Vagina (tissue), 2 donors: ENCODE data around the gene TRIM72. TPM values are rescaled to one million over a fixed set of nuclear protein-coding genes. Genes with fewer than 3 reads are reported as not detected.

ENCODE experiments used
- DNase-seq, 2 donors: peaks; one replicate each; pipeline ENCODE4 v3.0.0-alpha.2; 2017; ENCODE audit errors: extremely low spot score in 2 of 2
- H3K27ac ChIP-seq: fragments of 200-600 bp; sonication (generic); one replicate; pipeline ENCODE4 v1.5.1; 2019
- H3K27me3 ChIP-seq: fragments of 200-600 bp; sonication (generic); one replicate; pipeline ENCODE4 v1.5.1; 2019
- H3K36me3 ChIP-seq, 2 donors: fragments of 200-600 bp; sonication (generic); one replicate each; pipeline ENCODE4 v1.5.1; 2017 to 2019
- H3K4me1 ChIP-seq: fragments of 200-600 bp; sonication (generic); one replicate; pipeline ENCODE4 v1.5.1; 2019
- H3K4me3 ChIP-seq, 2 donors: fragments of 200-600 bp; sonication (generic); 1 replicate in 1 of 2; 2 replicates in 1 of 2; pipeline ENCODE4 v1.5.1; 2016 to 2019
- H3K9me3 ChIP-seq: fragments of 200-600 bp; sonication (generic); one replicate; pipeline ENCODE4 v1.5.1; 2019
- CTCF ChIP-seq, 3 experiments: fragments of 450-650 bp in 2 of 3; fragments of 200-600 bp in 1 of 3; sonication (generic) in 1 of 3; IDR thresholded peaks; one replicate each; pipeline ENCODE4 v1.5.1; 2017 to 2019; ENCODE audit warnings: antibody characterized with exemption in 3 of 3, mild to moderate bottlenecking in 2 of 3, moderate library complexity in 2 of 3
- POLR2A ChIP-seq, 2 donors: fragments of 450-650 bp; IDR thresholded peaks; one replicate each; pipeline ENCODE4 v1.6.1; 2017; ENCODE audit warnings: antibody characterized with exemption in 2 of 2, mild to moderate bottlenecking in 2 of 2, moderate library complexity in 2 of 2
- POLR2AphosphoS5 ChIP-seq, 2 donors: sonication (generic); formaldehyde crosslinking; IDR thresholded peaks; one replicate each; pipeline ENCODE4 v1.9.0; 2017; ENCODE audit warnings: antibody characterized with exemption in 2 of 2, mild to moderate bottlenecking in 2 of 2, low read depth in 1 of 2; ENCODE audit not compliant: insufficient read depth in 1 of 2
- intact Hi-C: fragments of 100-400 bp; cut with DNase I; formaldehyde crosslinking; loops from one replicate; pipeline ENCODE4 v1.15.1; 2023
- total RNA-seq: library from RNA; depleted of rRNA; stranded (reverse); fragments of >200 nt; gene quantifications from one replicate; pipeline ENCODE4 v1.2.3, GENCODE V29; 2016

Gene TRIM72
- total RNA-seq, 1 donor from 2014 or later: not detected

- TF ChIP-seq CTCF (IDR thresholded peaks at IDR 0.05) (no peak), POLR2A (IDR thresholded peaks at IDR 0.05) (no peak), POLR2AphosphoS5 (IDR thresholded peaks at IDR 0.05; ENCODE audit: insufficient read depth in 1 of 2, low read depth in 1 of 2) (no peak)
- Histone ChIP-seq H3K4me3 (peak within 1 kb of the TSS; percentile 43 to 60), H3K27me3 (no peaks in the 10 kb centered on the region), H3K4me1 (peaks cover 32% of the 10 kb centered on the region), H3K27ac (no peak within 1 kb of the TSS), H3K9me3 (no peaks in the 10 kb centered on the region), H3K36me3 (no peaks in the 10 kb centered on the region)
- DNase-seq: no peak
- intact Hi-C loops: no loop called here
These were observed 2.7 kb downstream of the TRIM72 start, which contains the start of gene PYDC1 for GRCh38 chr16:31216422-31217135. PYDC1 (minus strand) TSS chr16:31217135; CDS start chr16:31217028, 107 bp downstream.

- Histone ChIP-seq H3K36me3 (no peaks in the 10 kb centered on the region), H3K4me3 (peak overlapping the region; percentile 43 to 60), H3K9me3 (no peaks in the 10 kb centered on the region), H3K27me3 (no peaks in the 10 kb centered on the region), H3K27ac (no peak overlapping the region), H3K4me1 (peaks cover 32% of the 10 kb centered on the region)
- no peak for DNase-seq
- intact Hi-C loops: no loop called here
- no peak for TF ChIP-seq POLR2AphosphoS5 (IDR thresholded peaks at IDR 0.05; ENCODE audit: insufficient read depth in 1 of 2, low read depth in 1 of 2)
These were observed 3.2 kb downstream of the TRIM72 start for GRCh38 chr16:31217136-31217530.

GRCh38 chr16:31219154-31219741 lies 5.3 kb downstream of the TRIM72 start:
- Histone ChIP-seq H3K4me1 (peaks cover 29% of the 10 kb centered on the region), H3K27me3 (no peaks in the 10 kb centered on the region), H3K36me3 (no peaks in the 10 kb centered on the region), H3K4me3 (no peak overlapping the region), H3K27ac (no peak overlapping the region), H3K9me3 (no peaks in the 10 kb centered on the region)
- no peak for DNase-seq
- intact Hi-C loops: no loop called here
- TF ChIP-seq POLR2A (IDR thresholded peaks at IDR 0.05): no peak
- no peak for TF ChIP-seq CTCF (IDR thresholded peaks at IDR 0.05)
- TF ChIP-seq POLR2AphosphoS5 (IDR thresholded peaks at IDR 0.05; ENCODE audit: insufficient read depth in 1 of 2, low read depth in 1 of 2): no peak

- DNase-seq: no peak
- TF ChIP-seq POLR2A (IDR thresholded peaks at IDR 0.05) (no peak), POLR2AphosphoS5 (IDR thresholded peaks at IDR 0.05; ENCODE audit: insufficient read depth in 1 of 2, low read depth in 1 of 2) (no peak)
- no peaks in the 10 kb centered on the region for H3K36me3 ChIP-seq
- H3K9me3 ChIP-seq: no peaks in the 10 kb centered on the region
- intact Hi-C loops: no loop called here
- no peaks in the 10 kb centered on the region for H3K27me3 ChIP-seq
- H3K27ac ChIP-seq: no peak overlapping the region
- H3K4me3 ChIP-seq: no peak overlapping the region
- H3K4me1 ChIP-seq: peaks cover 6% of the 10 kb centered on the region
These were observed 7.6 kb downstream of the TRIM72 start for GRCh38 chr16:31221357-31222160.

- DNase-seq: no peak
- H3K4me1 ChIP-seq: no peaks in the 10 kb centered on the region
- TF ChIP-seq CTCF (IDR thresholded peaks at IDR 0.05): no peak
- TF ChIP-seq POLR2AphosphoS5 (IDR thresholded peaks at IDR 0.05; ENCODE audit: insufficient read depth in 1 of 2, low read depth in 1 of 2): no peak
- TF ChIP-seq POLR2A (IDR thresholded peaks at IDR 0.05): no peak
- intact Hi-C loops: no loop called here
- no peak overlapping the region for H3K4me3 ChIP-seq
- H3K9me3 ChIP-seq: no peaks in the 10 kb centered on the region
- H3K27ac ChIP-seq: no peak overlapping the region
- H3K27me3 ChIP-seq: no peaks in the 10 kb centered on the region
- H3K36me3 ChIP-seq: no peaks in the 10 kb centered on the region
These were observed 9.1 kb downstream of the TRIM72 start for GRCh38 chr16:31223044-31223443.
